ENCODE data around the gene C1orf159.

DNA sequence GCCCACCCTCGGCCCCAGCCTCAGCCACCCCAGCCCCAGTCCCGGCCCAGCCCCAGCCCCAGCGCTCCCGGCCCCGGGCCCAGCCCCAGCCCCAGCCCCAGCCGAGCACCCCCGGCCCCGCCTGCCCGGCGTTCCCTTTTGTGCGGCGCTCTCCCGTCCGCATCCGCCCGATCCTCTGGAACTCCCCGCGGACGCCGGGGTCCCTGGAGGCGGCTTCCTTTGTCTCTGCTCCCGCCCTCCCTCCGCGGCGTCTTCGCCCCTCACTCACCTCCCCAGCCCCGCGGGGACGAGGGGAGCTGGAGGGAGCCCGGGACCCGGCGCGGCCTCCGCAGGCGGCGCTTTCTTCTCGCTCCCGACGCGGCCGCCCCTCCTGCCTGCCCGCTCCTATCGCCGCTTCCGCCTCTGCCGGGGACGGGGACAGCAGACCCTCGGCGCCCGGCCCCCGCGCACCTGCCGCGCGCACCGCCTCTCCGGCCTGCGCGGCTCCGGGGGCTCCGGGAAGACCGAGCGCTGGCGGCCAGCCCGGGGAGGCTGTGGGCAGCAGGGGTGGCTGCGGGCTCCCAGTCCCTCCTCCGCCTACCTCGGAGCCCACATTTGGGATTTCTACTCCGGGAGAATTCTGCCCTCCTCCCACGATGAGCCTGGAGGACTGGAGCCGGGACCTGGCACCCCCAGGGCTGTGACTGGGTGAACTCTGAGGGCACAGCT lies 82.0 kb downstream of the C1orf159 start:
- TF ChIP-seq, protein P1, sequence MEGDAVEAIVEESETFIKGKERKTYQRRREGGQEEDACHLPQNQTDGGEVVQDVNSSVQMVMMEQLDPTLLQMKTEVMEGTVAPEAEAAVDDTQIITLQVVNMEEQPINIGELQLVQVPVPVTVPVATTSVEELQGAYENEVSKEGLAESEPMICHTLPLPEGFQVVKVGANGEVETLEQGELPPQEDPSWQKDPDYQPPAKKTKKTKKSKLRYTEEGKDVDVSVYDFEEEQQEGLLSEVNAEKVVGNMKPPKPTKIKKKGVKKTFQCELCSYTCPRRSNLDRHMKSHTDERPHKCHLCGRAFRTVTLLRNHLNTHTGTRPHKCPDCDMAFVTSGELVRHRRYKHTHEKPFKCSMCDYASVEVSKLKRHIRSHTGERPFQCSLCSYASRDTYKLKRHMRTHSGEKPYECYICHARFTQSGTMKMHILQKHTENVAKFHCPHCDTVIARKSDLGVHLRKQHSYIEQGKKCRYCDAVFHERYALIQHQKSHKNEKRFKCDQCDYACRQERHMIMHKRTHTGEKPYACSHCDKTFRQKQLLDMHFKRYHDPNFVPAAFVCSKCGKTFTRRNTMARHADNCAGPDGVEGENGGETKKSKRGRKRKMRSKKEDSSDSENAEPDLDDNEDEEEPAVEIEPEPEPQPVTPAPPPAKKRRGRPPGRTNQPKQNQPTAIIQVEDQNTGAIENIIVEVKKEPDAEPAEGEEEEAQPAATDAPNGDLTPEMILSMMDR (IDR thresholded peaks at IDR 0.05): no peak
- peak; percentile 86 for TF ChIP-seq EZH2 (IDR thresholded peaks at IDR 0.05; ENCODE audit: borderline replicate concordance, insufficient read depth, low read depth, low read length, poor library complexity, severe bottlenecking)
